Measurements from ENCODE around the gene BEST1. TPM values are rescaled to one million over a fixed set of nuclear protein-coding genes. Genes with fewer than 3 reads are reported as not detected.
A peak's percentile ranks its signal among the peaks of the same experiment; 100 is the strongest.

Gene BEST1
- total and polyA plus RNA-seq, 2 of the 13 experiments (the other 11 are each of a cell fraction or from before 2014, with no cell fraction given): 0.09 to 0.65 TPM

DNA sequence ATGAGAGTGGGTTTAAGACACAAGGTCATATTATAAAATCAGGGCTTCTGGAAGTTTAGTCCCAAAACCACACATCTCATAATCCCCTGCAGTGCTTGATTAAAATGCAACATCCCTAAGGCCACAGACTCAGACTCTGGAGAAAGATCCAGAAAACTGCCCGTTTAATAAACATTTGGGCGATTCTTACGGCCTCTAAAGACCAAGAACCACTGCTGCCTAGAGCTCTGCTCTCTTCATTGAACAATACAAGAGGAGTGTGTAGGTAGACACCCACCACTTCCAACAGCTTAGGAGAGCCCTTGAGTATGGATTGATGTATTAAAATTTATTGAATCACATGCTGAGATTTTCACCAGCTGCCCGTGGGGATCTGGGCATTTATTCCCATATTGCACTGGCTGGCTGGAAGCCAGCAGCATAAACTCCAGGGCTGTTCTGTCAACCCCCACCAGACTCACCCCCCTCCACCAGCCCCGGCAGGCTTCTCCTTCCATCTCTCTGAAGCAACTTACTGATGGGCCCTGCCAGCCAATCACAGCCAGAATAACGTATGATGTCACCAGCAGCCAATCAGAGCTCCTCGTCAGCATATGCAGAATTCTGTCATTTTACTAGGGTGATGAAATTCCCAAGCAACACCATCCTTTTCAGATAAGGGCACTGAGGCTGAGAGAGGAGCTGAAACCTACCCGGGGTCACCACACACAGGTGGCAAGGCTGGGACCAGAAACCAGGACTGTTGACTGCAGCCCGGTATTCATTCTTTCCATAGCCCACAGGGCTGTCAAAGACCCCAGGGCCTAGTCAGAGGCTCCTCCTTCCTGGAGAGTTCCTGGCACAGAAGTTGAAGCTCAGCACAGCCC lies 749 bp upstream of the BEST1 start (continued):
- TF ChIP-seq, protein P1, sequence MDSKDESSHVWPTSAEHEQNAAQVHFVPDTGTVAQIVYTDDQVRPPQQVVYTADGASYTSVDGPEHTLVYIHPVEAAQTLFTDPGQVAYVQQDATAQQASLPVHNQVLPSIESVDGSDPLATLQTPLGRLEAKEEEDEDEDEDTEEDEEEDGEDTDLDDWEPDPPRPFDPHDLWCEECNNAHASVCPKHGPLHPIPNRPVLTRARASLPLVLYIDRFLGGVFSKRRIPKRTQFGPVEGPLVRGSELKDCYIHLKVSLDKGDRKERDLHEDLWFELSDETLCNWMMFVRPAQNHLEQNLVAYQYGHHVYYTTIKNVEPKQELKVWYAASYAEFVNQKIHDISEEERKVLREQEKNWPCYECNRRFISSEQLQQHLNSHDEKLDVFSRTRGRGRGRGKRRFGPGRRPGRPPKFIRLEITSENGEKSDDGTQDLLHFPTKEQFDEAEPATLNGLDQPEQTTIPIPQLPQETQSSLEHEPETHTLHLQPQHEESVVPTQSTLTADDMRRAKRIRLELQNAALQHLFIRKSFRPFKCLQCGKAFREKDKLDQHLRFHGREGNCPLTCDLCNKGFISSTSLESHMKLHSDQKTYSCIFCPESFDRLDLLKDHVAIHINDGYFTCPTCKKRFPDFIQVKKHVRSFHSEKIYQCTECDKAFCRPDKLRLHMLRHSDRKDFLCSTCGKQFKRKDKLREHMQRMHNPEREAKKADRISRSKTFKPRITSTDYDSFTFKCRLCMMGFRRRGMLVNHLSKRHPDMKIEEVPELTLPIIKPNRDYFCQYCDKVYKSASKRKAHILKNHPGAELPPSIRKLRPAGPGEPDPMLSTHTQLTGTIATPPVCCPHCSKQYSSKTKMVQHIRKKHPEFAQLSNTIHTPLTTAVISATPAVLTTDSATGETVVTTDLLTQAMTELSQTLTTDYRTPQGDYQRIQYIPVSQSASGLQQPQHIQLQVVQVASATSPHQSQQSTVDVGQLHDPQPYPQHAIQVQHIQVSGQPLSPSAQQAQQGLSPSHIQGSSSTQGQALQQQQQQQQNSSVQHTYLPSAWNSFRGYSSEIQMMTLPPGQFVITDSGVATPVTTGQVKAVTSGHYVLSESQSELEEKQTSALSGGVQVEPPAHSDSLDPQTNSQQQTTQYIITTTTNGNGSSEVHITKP (CRISPR knock-in tag; IDR thresholded peaks at IDR 0.05; ENCODE audit: low read depth): no peak
- TF ChIP-seq, protein P2, sequence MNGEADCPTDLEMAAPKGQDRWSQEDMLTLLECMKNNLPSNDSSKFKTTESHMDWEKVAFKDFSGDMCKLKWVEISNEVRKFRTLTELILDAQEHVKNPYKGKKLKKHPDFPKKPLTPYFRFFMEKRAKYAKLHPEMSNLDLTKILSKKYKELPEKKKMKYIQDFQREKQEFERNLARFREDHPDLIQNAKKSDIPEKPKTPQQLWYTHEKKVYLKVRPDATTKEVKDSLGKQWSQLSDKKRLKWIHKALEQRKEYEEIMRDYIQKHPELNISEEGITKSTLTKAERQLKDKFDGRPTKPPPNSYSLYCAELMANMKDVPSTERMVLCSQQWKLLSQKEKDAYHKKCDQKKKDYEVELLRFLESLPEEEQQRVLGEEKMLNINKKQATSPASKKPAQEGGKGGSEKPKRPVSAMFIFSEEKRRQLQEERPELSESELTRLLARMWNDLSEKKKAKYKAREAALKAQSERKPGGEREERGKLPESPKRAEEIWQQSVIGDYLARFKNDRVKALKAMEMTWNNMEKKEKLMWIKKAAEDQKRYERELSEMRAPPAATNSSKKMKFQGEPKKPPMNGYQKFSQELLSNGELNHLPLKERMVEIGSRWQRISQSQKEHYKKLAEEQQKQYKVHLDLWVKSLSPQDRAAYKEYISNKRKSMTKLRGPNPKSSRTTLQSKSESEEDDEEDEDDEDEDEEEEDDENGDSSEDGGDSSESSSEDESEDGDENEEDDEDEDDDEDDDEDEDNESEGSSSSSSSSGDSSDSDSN (CRISPR knock-in tag; IDR thresholded peaks at IDR 0.05): no peak
- TF ChIP-seq RXRA (CRISPR knock-in tag; IDR thresholded peaks at IDR 0.05) (no peak), ZNF451 (CRISPR knock-in tag; IDR thresholded peaks at IDR 0.05) (no peak), RFXAP (CRISPR knock-in tag; IDR thresholded peaks at IDR 0.05; ENCODE audit: borderline replicate concordance) (no peak), ZEB1 (IDR thresholded peaks at IDR 0.05; ENCODE audit: insufficient replicate concordance, low read depth) (no peak), THAP11 (CRISPR knock-in tag; IDR thresholded peaks at IDR 0.05) (0 out of 2 replicates have a peak, but pooled peaks have one; percentile 33), NCOA5 (CRISPR knock-in tag; IDR thresholded peaks at IDR 0.05) (no peak), SNAI1 (CRISPR knock-in tag; IDR thresholded peaks at IDR 0.05; ENCODE audit: borderline replicate concordance) (no peak), ZNF563 (CRISPR knock-in tag; IDR thresholded peaks at IDR 0.05) (no peak), NFYC (CRISPR knock-in tag; IDR thresholded peaks at IDR 0.05) (peak; percentile 61), MEIS1 (CRISPR knock-in tag; IDR thresholded peaks at IDR 0.05; ENCODE audit: borderline replicate concordance) (no peak), SALL2 (CRISPR knock-in tag; IDR thresholded peaks at IDR 0.05) (no peak)
- TF ChIP-seq, protein P3, sequence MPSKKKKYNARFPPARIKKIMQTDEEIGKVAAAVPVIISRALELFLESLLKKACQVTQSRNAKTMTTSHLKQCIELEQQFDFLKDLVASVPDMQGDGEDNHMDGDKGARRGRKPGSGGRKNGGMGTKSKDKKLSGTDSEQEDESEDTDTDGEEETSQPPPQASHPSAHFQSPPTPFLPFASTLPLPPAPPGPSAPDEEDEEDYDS (CRISPR knock-in tag; IDR thresholded peaks at IDR 0.05): no peak
- TF ChIP-seq, protein P4, sequence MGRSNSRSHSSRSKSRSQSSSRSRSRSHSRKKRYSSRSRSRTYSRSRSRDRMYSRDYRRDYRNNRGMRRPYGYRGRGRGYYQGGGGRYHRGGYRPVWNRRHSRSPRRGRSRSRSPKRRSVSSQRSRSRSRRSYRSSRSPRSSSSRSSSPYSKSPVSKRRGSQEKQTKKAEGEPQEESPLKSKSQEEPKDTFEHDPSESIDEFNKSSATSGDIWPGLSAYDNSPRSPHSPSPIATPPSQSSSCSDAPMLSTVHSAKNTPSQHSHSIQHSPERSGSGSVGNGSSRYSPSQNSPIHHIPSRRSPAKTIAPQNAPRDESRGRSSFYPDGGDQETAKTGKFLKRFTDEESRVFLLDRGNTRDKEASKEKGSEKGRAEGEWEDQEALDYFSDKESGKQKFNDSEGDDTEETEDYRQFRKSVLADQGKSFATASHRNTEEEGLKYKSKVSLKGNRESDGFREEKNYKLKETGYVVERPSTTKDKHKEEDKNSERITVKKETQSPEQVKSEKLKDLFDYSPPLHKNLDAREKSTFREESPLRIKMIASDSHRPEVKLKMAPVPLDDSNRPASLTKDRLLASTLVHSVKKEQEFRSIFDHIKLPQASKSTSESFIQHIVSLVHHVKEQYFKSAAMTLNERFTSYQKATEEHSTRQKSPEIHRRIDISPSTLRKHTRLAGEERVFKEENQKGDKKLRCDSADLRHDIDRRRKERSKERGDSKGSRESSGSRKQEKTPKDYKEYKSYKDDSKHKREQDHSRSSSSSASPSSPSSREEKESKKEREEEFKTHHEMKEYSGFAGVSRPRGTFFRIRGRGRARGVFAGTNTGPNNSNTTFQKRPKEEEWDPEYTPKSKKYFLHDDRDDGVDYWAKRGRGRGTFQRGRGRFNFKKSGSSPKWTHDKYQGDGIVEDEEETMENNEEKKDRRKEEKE (IDR thresholded peaks at IDR 0.05): no peak
- TF ChIP-seq, protein P5, sequence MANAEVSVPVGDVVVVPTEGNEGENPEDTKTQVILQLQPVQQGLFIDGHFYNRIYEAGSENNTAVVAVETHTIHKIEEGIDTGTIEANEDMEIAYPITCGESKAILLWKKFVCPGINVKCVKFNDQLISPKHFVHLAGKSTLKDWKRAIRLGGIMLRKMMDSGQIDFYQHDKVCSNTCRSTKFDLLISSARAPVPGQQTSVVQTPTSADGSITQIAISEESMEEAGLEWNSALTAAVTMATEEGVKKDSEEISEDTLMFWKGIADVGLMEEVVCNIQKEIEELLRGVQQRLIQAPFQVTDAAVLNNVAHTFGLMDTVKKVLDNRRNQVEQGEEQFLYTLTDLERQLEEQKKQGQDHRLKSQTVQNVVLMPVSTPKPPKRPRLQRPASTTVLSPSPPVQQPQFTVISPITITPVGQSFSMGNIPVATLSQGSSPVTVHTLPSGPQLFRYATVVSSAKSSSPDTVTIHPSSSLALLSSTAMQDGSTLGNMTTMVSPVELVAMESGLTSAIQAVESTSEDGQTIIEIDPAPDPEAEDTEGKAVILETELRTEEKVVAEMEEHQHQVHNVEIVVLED (CRISPR knock-in tag; IDR thresholded peaks at IDR 0.05; ENCODE audit: borderline replicate concordance): no peak
